Tibial artery (tissue), 4 donors: ENCODE measurements around the gene C3AR1.

Source experiments
- DNase-seq, 2 donors: peaks; one replicate each; pipeline ENCODE4 v3.0.0-alpha.2; 2019
- H3K27ac ChIP-seq, 2 donors: fragments of 200-600 bp; sonication (generic) in 1 of 2; 1 replicate in 1 of 2; 2 replicates in 1 of 2; pipeline ENCODE4 v1.5.1; 2018 to 2019; ENCODE audit warnings: mild to moderate bottlenecking in 1 of 2
- H3K27me3 ChIP-seq, 2 donors: fragments of 200-600 bp; sonication (generic) in 1 of 2; one replicate each; pipeline versions ENCODE4 v1.5.1 to v1.6.0; 2016 to 2019
- H3K36me3 ChIP-seq, 3 donors: fragments of 200-600 bp; sonication (generic) in 2 of 3; one replicate each; pipeline ENCODE4 v1.5.1; 2016 to 2019; ENCODE audit warnings: mild to moderate bottlenecking in 2 of 3
- H3K4me1 ChIP-seq, 4 donors: fragments of 200-600 bp; sonication (generic) in 2 of 4; 1 replicate in 3 of 4; 2 replicates in 1 of 4; pipeline ENCODE4 v1.5.1; 2016 to 2019
- H3K4me3 ChIP-seq, 2 donors: fragments of 200-600 bp; sonication (generic) in 1 of 2; 1 replicate in 1 of 2; 2 replicates in 1 of 2; pipeline ENCODE4 v1.5.1; 2018 to 2019; ENCODE audit warnings: mild to moderate bottlenecking in 2 of 2
- H3K9me3 ChIP-seq, 3 donors: fragments of 200-600 bp; sonication (generic) in 1 of 3; one replicate each; pipeline ENCODE4 v1.5.1; 2016 to 2019
- CTCF ChIP-seq, 2 experiments: fragments of 200-600 bp in 1 of 2; fragments of 450-650 bp in 1 of 2; IDR thresholded peaks; one replicate each; pipeline ENCODE4 v1.5.1; 2017 to 2019; ENCODE audit warnings: antibody characterized with exemption in 2 of 2, mild to moderate bottlenecking in 1 of 2, moderate library complexity in 1 of 2
- intact Hi-C: fragments of 100-400 bp; cut with DNase I; formaldehyde crosslinking; loops from one replicate; pipeline ENCODE4 v1.15.0; 2023; ENCODE audit warnings: low total_unique reads

C3AR1 gene

DNA sequence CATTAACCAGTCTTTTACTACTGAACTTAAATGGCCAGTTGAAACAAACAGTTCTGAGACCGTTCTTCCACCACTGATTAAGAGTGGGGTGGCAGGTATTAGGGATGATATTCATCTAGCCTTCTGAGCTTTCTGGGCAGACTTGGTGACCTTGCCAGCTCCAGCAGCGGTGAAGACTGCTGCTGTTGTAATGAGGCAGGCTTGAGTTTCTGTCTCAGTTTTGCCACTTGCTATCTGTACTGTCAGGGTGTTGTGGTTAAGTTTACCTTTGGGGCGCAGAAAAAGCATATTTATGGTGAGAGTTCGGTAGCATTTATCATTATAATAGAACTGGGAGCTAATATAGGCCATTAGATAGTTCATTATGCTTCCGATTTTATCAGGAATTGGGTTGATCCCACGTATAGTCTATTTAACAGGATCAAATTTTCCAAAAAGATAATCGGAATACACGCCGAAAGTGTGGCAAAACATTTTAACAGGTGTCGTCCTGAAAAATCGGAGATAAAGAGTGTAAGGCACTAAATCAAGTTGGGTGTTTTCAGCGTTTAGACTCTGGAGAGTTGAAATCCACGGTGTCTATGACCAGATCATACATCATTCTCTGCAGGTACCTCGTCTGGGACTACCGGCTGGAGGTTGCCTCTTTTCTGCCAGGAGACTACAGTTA lies 15.2 kb upstream of the C3AR1 start:
- no peak for DNase-seq

DNA sequence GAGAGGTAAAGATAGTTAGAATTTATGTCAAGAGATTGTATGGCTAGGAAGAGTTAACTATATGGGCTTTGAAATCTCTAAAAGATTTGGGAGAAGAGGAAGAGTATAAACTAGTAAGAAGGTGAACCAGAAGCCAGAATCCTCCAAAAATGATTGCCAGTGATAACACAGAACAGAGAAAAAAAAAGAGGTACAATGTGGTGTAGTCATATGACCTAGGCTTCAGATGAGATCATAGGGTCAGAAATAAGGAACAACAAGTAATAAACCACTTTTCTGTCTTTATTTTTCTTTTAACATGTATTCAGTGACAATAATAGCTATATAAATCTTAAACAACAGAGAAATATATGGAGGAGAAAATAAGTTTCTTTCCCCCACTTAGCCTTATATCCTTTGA lies 14.0 kb upstream of the C3AR1 start:
- no peak for TF ChIP-seq CTCF (IDR thresholded peaks at IDR 0.05)
- Histone ChIP-seq H3K36me3 (no peaks in the 10 kb centered on the region), H3K4me1 (peaks cover 0 to 31% (median 10%) of the 10 kb centered on the region in 4 donors), H3K27ac (no peak overlapping the region), H3K4me3 (no peak overlapping the region), H3K27me3 (no peaks in the 10 kb centered on the region), H3K9me3 (no peaks in the 10 kb centered on the region)
- no peak for DNase-seq
- intact Hi-C loops, result loop anchor here (10.0 kb wide), 1 partner anchor 155 kb away; no protein-coding TSS in a partner anchor

More for the DNA sequence above, 15.2 kb upstream of the C3AR1 start:
- Histone ChIP-seq H3K4me3 (peak overlapping the region; percentile 64 to 87), H3K27ac (peak overlapping the region; percentile 87 to 97), H3K9me3 (no peaks in the 10 kb centered on the region), H3K27me3 (no peaks in the 10 kb centered on the region), H3K4me1 (peaks cover 0 to 31% (median 10%) of the 10 kb centered on the region in 4 donors), H3K36me3 (peaks cover 0 to 3% (median 0%) of the 10 kb centered on the region in 3 donors)
- intact Hi-C loops, result loop anchor here (10.0 kb wide), 1 partner anchor 153 kb away; no protein-coding TSS in a partner anchor
- TF ChIP-seq CTCF (IDR thresholded peaks at IDR 0.05), result no peak

GRCh38 chr12:8078916-8079315 lies 12.8 kb upstream of the C3AR1 start:
- H3K4me3 ChIP-seq, result no peak overlapping the region
- no peak overlapping the region for H3K27ac ChIP-seq
- no peaks in the 10 kb centered on the region for H3K36me3 ChIP-seq
- no peaks in the 10 kb centered on the region for H3K9me3 ChIP-seq
- H3K4me1 ChIP-seq, result peaks cover 0 to 25% (median 8%) of the 10 kb centered on the region in 4 donors
- no peaks in the 10 kb centered on the region for H3K27me3 ChIP-seq
- DNase-seq, result no peak
- TF ChIP-seq CTCF (IDR thresholded peaks at IDR 0.05), result no peak
- intact Hi-C loops, result no loop called here

GRCh38 chr12:8078398-8078797 lies 12.2 kb upstream of the C3AR1 start:
- intact Hi-C loops, result no loop called here
- no peak overlapping the region for H3K27ac ChIP-seq

DNA sequence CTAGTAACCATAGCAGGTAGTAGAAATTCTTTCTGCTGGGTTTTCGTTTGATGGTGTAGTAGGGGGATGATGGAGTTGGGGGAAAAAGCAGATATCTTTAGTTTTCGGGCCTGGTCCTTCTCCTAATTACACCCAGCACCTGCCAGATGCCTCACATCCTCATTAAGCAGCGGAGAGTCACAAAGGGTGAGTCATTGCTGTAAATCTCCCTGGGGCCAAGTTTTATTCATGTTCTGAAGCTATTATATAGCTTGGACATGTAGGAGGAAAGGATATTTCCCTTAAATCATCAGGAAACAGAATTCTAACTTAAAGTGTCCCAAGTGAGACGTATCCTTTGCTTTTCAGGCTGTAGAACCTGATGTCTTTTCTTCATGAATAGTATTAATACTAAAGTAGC lies 11.0 kb upstream of the C3AR1 start:
- TF ChIP-seq CTCF (IDR thresholded peaks at IDR 0.05), result no peak
- no peaks in the 10 kb centered on the region for H3K9me3 ChIP-seq
- no peaks in the 10 kb centered on the region for H3K27me3 ChIP-seq
- DNase-seq, result no peak
- H3K36me3 ChIP-seq, result no peaks in the 10 kb centered on the region
- no peak overlapping the region for H3K4me3 ChIP-seq
- intact Hi-C loops, result no loop called here
- H3K4me1 ChIP-seq, result peaks cover 0 to 13% (median 2%) of the 10 kb centered on the region in 4 donors
- H3K27ac ChIP-seq, result no peak overlapping the region

More at GRCh38 chr12:8078398-8078797, 12.2 kb upstream of the C3AR1 start:
- Histone ChIP-seq H3K9me3 (no peaks in the 10 kb centered on the region), H3K4me1 (peaks cover 0 to 20% (median 6%) of the 10 kb centered on the region in 4 donors), H3K27me3 (no peaks in the 10 kb centered on the region), H3K36me3 (no peaks in the 10 kb centered on the region), H3K4me3 (no peak overlapping the region)
- DNase-seq, result no peak
- TF ChIP-seq CTCF (IDR thresholded peaks at IDR 0.05), result peak in 1 of 2 experiments; percentile 25
